K562 (cell line): ENCODE data around the gene GNG11. TPM values are rescaled to one million over a fixed set of nuclear protein-coding genes. Genes with fewer than 3 reads are reported as not detected.

Experiments
- ATAC-seq: fragments of 200-7000 bp; cut with Tn5 transposase; 3 replicates; pipeline ENCODE4 v1.9.1; 2020; ENCODE audit warnings: moderate library complexity
- BruUV-seq: library from RNA; stranded (reverse); fragments of 400-500 nt; replicated peaks from 2 replicates; lab custom pipeline; 2021; lab: Mats Ljungman, UMichigan
- CTCF ChIA-PET: fragments of 300-600 bp; formaldehyde crosslinking; extraction: SDS; loops from one replicate; lab custom pipeline; 2021; ENCODE audit warnings: low intra/inter-chr PET ratio; lab: Yijun Ruan, JAX
- POLR2A ChIA-PET: fragments of 300-600, 350-650 bp; sonication (Branson Sonifier 250); formaldehyde crosslinking; extraction: SDS; loops from one replicate; lab custom pipeline; 2021; ENCODE audit warnings: antibody characterized with exemption, inconsistent platforms; lab: Yijun Ruan, JAX
- DNase-seq, 4 experiments: peaks; one replicate each; pipeline versions ENCODE4 v3.0.0 to v3.0.0-alpha.2; 2011 to 2018; ENCODE audit warnings: low spot score in 3 of 4, mixed read lengths in 3 of 4; ENCODE audit errors: extremely low read depth in 1 of 4
- FAIRE-seq: peaks from 2 replicates; lab custom pipeline; 2011; peaks lifted over from hg19 to GRCh38; lab: Jason Lieb, UNC
- H2AFZ ChIP-seq: 2 replicates; pipeline ENCODE4 v1.6.0; 2011; ENCODE audit warnings: low read depth, low read length, control low read depth, inconsistent platforms
- H3K27ac ChIP-seq: fragments of 200-600 bp; 3 replicates; pipeline ENCODE4 v1.8.0; 2011; ENCODE audit warnings: low read depth, mild to moderate bottlenecking, control low read depth, inconsistent platforms, low read length, moderate library complexity, mixed read lengths; ENCODE audit errors: extremely low read depth
- H3K27me3 ChIP-seq, 2 experiments: fragments of 300-600 bp in 1 of 2; 2 replicates in 1 of 2; 3 replicates in 1 of 2; pipeline versions ENCODE4 v1.6.0 to v1.8.0; 2011; ENCODE audit warnings: inconsistent platforms in 2 of 2, low read length in 2 of 2, mild to moderate bottlenecking in 1 of 2, mixed read lengths in 1 of 2, moderate library complexity in 1 of 2; ENCODE audit not compliant: control insufficient read depth in 2 of 2, insufficient read depth in 2 of 2
- H3K36me3 ChIP-seq: fragments of 300-600 bp; 3 replicates; pipeline ENCODE4 v1.8.0; 2011; ENCODE audit warnings: mild to moderate bottlenecking, low read length, inconsistent platforms; ENCODE audit not compliant: control insufficient read depth, insufficient read depth
- H3K4me1 ChIP-seq, 2 experiments: fragments of 200-600 bp in 1 of 2; replicated peaks in 1 of 2; 2 replicates in 1 of 2; 3 replicates in 1 of 2; pipeline versions ENCODE4 v1.5.1 to v1.8.0; 2011; ENCODE audit warnings: inconsistent platforms in 2 of 2, low read length in 2 of 2, mild to moderate bottlenecking in 1 of 2, mixed read lengths in 1 of 2, moderate library complexity in 1 of 2; ENCODE audit not compliant: control insufficient read depth in 2 of 2, insufficient read depth in 2 of 2
- H3K4me2 ChIP-seq: 2 replicates; pipeline ENCODE4 v1.6.1; 2011; ENCODE audit warnings: low read length, control low read depth, inconsistent platforms, mixed read lengths; ENCODE audit not compliant: insufficient read depth
- H3K4me3 ChIP-seq: fragments of 200-600 bp; sonication (generic), shearing (Covaris generic); 2 replicates; pipeline ENCODE4 v1.5.1; 2016; ENCODE audit warnings: control low read depth, inconsistent platforms
- H3K79me2 ChIP-seq: fragments of 200-600 bp; 3 replicates; pipeline ENCODE4 v1.8.0; 2011; ENCODE audit warnings: low read length, inconsistent platforms; ENCODE audit not compliant: control insufficient read depth, insufficient read depth
- H3K9ac ChIP-seq, 2 experiments: 2 replicates each; pipeline versions ENCODE4 v1.6.0 to v1.6.1; 2011; ENCODE audit warnings: low read depth in 2 of 2, low read length in 2 of 2, control low read depth in 1 of 2, inconsistent platforms in 1 of 2, mild to moderate bottlenecking in 1 of 2, mixed read lengths in 1 of 2; ENCODE audit not compliant: insufficient read depth in 1 of 2
- H3K9me1 ChIP-seq: one replicate; pipeline ENCODE4 v1.6.0; 2011; ENCODE audit warnings: inconsistent platforms, mild to moderate bottlenecking, low read length, moderate library complexity; ENCODE audit not compliant: control insufficient read depth, insufficient read depth
- H3K9me3 ChIP-seq: replicated peaks from 2 replicates; pipeline ENCODE4 v1.5.1; 2011; ENCODE audit warnings: low read depth, low read length, inconsistent platforms; ENCODE audit not compliant: control insufficient read depth, insufficient read depth
- H4K20me1 ChIP-seq: replicated peaks from 2 replicates; pipeline ENCODE4 v1.6.1; 2011; ENCODE audit warnings: low read length, inconsistent platforms, mixed read lengths; ENCODE audit not compliant: control insufficient read depth, insufficient read depth
- AFF1 ChIP-seq, 2 experiments: fragments of 450-650 bp; IDR thresholded peaks; 2 replicates each; pipeline ENCODE4 v1.6.1; 2018; ENCODE audit warnings: mild to moderate bottlenecking in 2 of 2, low read depth in 1 of 2; ENCODE audit not compliant: partially characterized antibody in 2 of 2
- BCL6 ChIP-seq: fragments of 250-450 bp; sonication (Bioruptor Pico); IDR thresholded peaks from 2 replicates; pipeline ENCODE4 v1.4.0; 2020
- CEBPZ ChIP-seq: fragments of 150-350 bp; IDR thresholded peaks from 2 replicates; pipeline ENCODE4 v1.6.1; 2014; ENCODE audit warnings: low read depth, mild to moderate bottlenecking, low read length, borderline replicate concordance
- FOS ChIP-seq: IDR thresholded peaks from 3 replicates; pipeline ENCODE4 v1.6.1; 2011; ENCODE audit not compliant: insufficient read length; ENCODE audit errors: extremely low read depth
- FOXM1 ChIP-seq, 2 experiments: fragments of 450-650 bp in 1 of 2; sonication (generic) in 1 of 2; formaldehyde crosslinking in 1 of 2; IDR thresholded peaks; 2 replicates each; pipeline versions ENCODE4 v1.6.1 to v1.9.0; 2017 to 2022; ENCODE audit warnings: low read depth in 2 of 2, mild to moderate bottlenecking in 2 of 2, missing genetic modification reagents in 1 of 2, moderate library complexity in 1 of 2
- FOXP4 ChIP-seq: sonication (generic); formaldehyde crosslinking; IDR thresholded peaks from 2 replicates; pipeline ENCODE4 v1.8.0; 2022; ENCODE audit warnings: mild to moderate bottlenecking, missing genetic modification reagents, borderline replicate concordance
- MXD1 ChIP-seq: fragments of 250-450 bp; sonication (Bioruptor Pico); IDR thresholded peaks from 2 replicates; pipeline ENCODE4 v1.8.0; 2021; ENCODE audit warnings: borderline replicate concordance, mild to moderate bottlenecking, moderate library complexity; ENCODE audit not compliant: poor library complexity, severe bottlenecking
- PCBP2 ChIP-seq: fragments of 200-400 bp; formaldehyde crosslinking; IDR thresholded peaks from 2 replicates; pipeline ENCODE4 v1.6.1; 2018; ENCODE audit warnings: low read length, low read depth, mild to moderate bottlenecking, moderate library complexity; ENCODE audit not compliant: poor library complexity, severe bottlenecking
- RFX1 ChIP-seq: fragments of 450-650 bp; IDR thresholded peaks from 2 replicates; pipeline ENCODE4 v1.6.1; 2016; ENCODE audit warnings: mild to moderate bottlenecking, moderate library complexity
- SRSF7 ChIP-seq: fragments of 200-400 bp; formaldehyde crosslinking; optimal IDR thresholded peaks from 2 replicates; pipeline ENCODE3; 2017; ENCODE audit warnings: mild to moderate bottlenecking, low read depth, low read length
- ZFP36 ChIP-seq: fragments of 150-350 bp; IDR thresholded peaks from 2 replicates; pipeline ENCODE4 v1.6.1; 2018; ENCODE audit warnings: low read length, low read depth; ENCODE audit not compliant: partially characterized antibody
- ZSCAN29 ChIP-seq: fragments of 450-650 bp; IDR thresholded peaks from 2 replicates; pipeline ENCODE4 v1.6.1; 2017
- WGBS: fragments of 100-300 bp; shearing (Covaris generic); methylation state at CpG from one replicate; pipeline ENCODE4 v1.1.6; 2016; ENCODE audit warnings: low coverage, mixed read lengths; ENCODE audit not compliant: insufficient coverage; ENCODE audit errors: missing lambda C conversion rate; 5-methylcytosine and 5-hydroxymethylcytosine counted together
- in situ Hi-C: fragments of 300-500 bp; cut with MboI; formaldehyde crosslinking; loops from 4 replicates; pipeline ENCODE4 v1.15.0; 2018; ENCODE audit warnings: inconsistent platforms, mixed read lengths
- intact Hi-C: fragments of 100-400 bp; cut with micrococcal nuclease; formaldehyde crosslinking; loops from 2 replicates; pipeline ENCODE4 v1.14.2; 2022
- polyA plus RNA-seq, 8 experiments: library from polyadenylated mRNA; depleted of rRNA in 4 of 8; stranded (reverse) in 5 of 8; unstranded in 3 of 8; fragments of >200 nt; fragmentation: Nextera tagmentation in 2 of 8; fragmentation: Illumina TruSeq in 1 of 8; extraction: Ambion mirVana in 2 of 8; extraction: Trizol in 1 of 8; gene quantifications; 2 replicates each; pipeline versions ENCODE4 v1.2.1 to v1.2.3, GENCODE V29; 2011 to 2014; ENCODE audit warnings: inconsistent platforms in 1 of 8, missing spikeins in 1 of 8
- total RNA-seq, 7 experiments: library from RNA; depleted of rRNA in 6 of 7; stranded (reverse); fragments of >200 nt in 6 of 7; fragmentation: Illumina TruSeq in 2 of 7; extraction: Trizol in 2 of 7; gene quantifications; 2 replicates each; pipeline versions ENCODE4 v1.2.1 to v1.2.3, GENCODE V29; 2011 to 2021; ENCODE audit warnings: low replicate concordance in 1 of 7

Gene GNG11
- total and polyA plus RNA-seq, 9 of the 15 experiments (the other 6 are each of a cell fraction or from before 2014, with no cell fraction given), result 0.06 TPM; not detected in 8

GRCh38 chr7:93960986-93961385 is 39.5 kb downstream of the GNG11 start:
- DNase-seq (no peak), ATAC-seq (no peak), FAIRE-seq (no peak)
- Histone ChIP-seq H3K9me3 (no peaks in the 10 kb centered on the region), H3K9ac (no peak overlapping the region), H4K20me1 (no peaks in the 10 kb centered on the region), H3K27me3 (no peaks in the 10 kb centered on the region), H3K4me3 (no peak overlapping the region), H3K27ac (no peak overlapping the region), H3K79me2 (no peaks in the 10 kb centered on the region), H3K4me1 (no peaks in the 10 kb centered on the region), H3K36me3 (no peaks in the 10 kb centered on the region), H2AFZ (no peak overlapping the region), H3K4me2 (no peak overlapping the region), H3K9me1 (no peaks in the 10 kb centered on the region)
- ChIA-PET CTCF (no interaction called here), POLR2A (interaction anchor here (0.5 kb wide), 1 partner anchor 11 kb away, joined by 4 read pairs; no protein-coding TSS in a partner anchor)
- 0% methylated on average over 3 of the region's 3 CpGs for WGBS
- intact Hi-C loops, result no loop called here
- BruUV-seq, result no TSS peak
- in situ Hi-C loops, result no loop called here
- TF ChIP-seq CEBPZ, result no peak
- no peak for TF ChIP-seq PCBP2
- no peak for TF ChIP-seq ZFP36
- TF ChIP-seq AFF1 (IDR thresholded peaks at IDR 0.05; ENCODE audit: low read depth in 1 of 2, partially characterized antibody in 2 of 2), result no peak
- TF ChIP-seq MXD1 (CRISPR knock-in tag), result no peak
- TF ChIP-seq FOXP4 (CRISPR knock-in tag), result no peak
- no peak for TF ChIP-seq ZSCAN29
- no peak for TF ChIP-seq FOXM1 (IDR thresholded peaks at IDR 0.05; ENCODE audit: low read depth)
- TF ChIP-seq FOXM1 (CRISPR knock-in tag; IDR thresholded peaks at IDR 0.05; ENCODE audit: low read depth), result no peak
- no peak for TF ChIP-seq BCL6
- TF ChIP-seq RFX1, result no peak
- no peak for TF ChIP-seq SRSF7
- TF ChIP-seq FOS, result no peak
